Fibroblast of lung (primary cell): ENCODE measurements around the gene VWA2.

ENCODE experiments used
- EZH2 ChIP-seq: IDR thresholded peaks from 2 replicates; pipeline ENCODE4 v1.5.1; 2012; ENCODE audit warnings: low read length, control low read depth, mild to moderate bottlenecking; ENCODE audit errors: missing control alignments
- TF ChIP-seq, protein P1 (sequence below), 2 donors: IDR thresholded peaks in 1 of 2; conservative IDR thresholded peaks in 1 of 2; 1 replicate in 1 of 2; 2 replicates in 1 of 2; pipeline ENCODE4 v1.5.1; 2011 to 2012; ENCODE audit warnings: low read length in 2 of 2, control low read depth in 1 of 2, inconsistent platforms in 1 of 2, low read depth in 1 of 2, mild to moderate bottlenecking in 1 of 2

DNA sequence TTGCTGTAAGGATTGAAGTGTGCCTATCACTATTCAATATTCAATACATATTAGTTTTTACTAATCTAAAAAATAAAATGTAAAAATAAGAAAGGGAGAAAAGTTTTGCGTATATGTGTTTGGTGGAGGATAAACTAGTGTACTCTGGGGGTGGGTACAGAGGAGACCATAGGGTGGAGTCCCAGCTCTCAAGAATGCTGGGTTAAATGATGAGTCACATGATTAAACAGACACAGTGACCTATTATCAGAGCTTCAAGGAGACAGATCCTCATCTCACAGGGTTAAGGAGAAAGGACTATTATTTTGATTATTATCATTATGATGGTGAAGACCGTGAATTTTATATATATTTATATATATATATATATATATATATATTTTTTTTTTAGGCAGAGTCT lies 87.7 kb downstream of the VWA2 start:
- TF ChIP-seq, protein P1, sequence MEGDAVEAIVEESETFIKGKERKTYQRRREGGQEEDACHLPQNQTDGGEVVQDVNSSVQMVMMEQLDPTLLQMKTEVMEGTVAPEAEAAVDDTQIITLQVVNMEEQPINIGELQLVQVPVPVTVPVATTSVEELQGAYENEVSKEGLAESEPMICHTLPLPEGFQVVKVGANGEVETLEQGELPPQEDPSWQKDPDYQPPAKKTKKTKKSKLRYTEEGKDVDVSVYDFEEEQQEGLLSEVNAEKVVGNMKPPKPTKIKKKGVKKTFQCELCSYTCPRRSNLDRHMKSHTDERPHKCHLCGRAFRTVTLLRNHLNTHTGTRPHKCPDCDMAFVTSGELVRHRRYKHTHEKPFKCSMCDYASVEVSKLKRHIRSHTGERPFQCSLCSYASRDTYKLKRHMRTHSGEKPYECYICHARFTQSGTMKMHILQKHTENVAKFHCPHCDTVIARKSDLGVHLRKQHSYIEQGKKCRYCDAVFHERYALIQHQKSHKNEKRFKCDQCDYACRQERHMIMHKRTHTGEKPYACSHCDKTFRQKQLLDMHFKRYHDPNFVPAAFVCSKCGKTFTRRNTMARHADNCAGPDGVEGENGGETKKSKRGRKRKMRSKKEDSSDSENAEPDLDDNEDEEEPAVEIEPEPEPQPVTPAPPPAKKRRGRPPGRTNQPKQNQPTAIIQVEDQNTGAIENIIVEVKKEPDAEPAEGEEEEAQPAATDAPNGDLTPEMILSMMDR (conservative IDR thresholded peaks at IDR 0.05 in 1 of 2, IDR thresholded peaks at IDR 0.05 in 1 of 2; ENCODE audit: low read depth in 1 of 2, low read length in 2 of 2) = no peak
- TF ChIP-seq EZH2 = no peak
